IMR-90 (cell line): ENCODE results near the gene AKAP1.

Experiments used
- CEBPB ChIP-seq: IDR thresholded peaks from 2 replicates; pipeline ENCODE4 v1.6.1; 2012; ENCODE audit warnings: low read depth, low read length, improper control_type of control experiment
- CHD1 ChIP-seq: IDR thresholded peaks from 2 replicates; pipeline ENCODE4 v1.6.1; 2012; ENCODE audit warnings: low read depth, low read length, improper control_type of control experiment
- ELK1 ChIP-seq: fragments of 150-350 bp; IDR thresholded peaks from 2 replicates; pipeline ENCODE4 v1.6.1; 2016; ENCODE audit warnings: low read depth, mild to moderate bottlenecking, low read length, moderate library complexity, borderline replicate concordance
- MXI1 ChIP-seq: IDR thresholded peaks from 2 replicates; pipeline ENCODE4 v1.6.1; 2012; ENCODE audit warnings: low read depth, mild to moderate bottlenecking, low read length, moderate library complexity, borderline replicate concordance
- POLR2A ChIP-seq: IDR thresholded peaks from 2 replicates; pipeline ENCODE4 v1.6.1; 2012; ENCODE audit warnings: mild to moderate bottlenecking, low read depth, low read length
- RFX5 ChIP-seq: IDR thresholded peaks from 2 replicates; pipeline ENCODE4 v1.8.0; 2012; ENCODE audit warnings: low read depth, mild to moderate bottlenecking, low read length, moderate library complexity
- SMC3 ChIP-seq: fragments of 150-350 bp; IDR thresholded peaks from 2 replicates; pipeline ENCODE4 v1.6.1; 2016; ENCODE audit warnings: low read depth, mild to moderate bottlenecking, antibody characterized with exemption, low read length, moderate library complexity
- TF ChIP-seq, protein P1 (sequence below): conservative IDR thresholded peaks from 2 replicates; pipeline ENCODE4 v1.5.1; 2012; ENCODE audit warnings: mild to moderate bottlenecking, low read depth, low read length, improper control_type of control experiment

GRCh38 chr17:57048096-57048495, 37.0 kb upstream of the AKAP1 start:
- TF ChIP-seq POLR2A, result no peak
- TF ChIP-seq, protein P1, sequence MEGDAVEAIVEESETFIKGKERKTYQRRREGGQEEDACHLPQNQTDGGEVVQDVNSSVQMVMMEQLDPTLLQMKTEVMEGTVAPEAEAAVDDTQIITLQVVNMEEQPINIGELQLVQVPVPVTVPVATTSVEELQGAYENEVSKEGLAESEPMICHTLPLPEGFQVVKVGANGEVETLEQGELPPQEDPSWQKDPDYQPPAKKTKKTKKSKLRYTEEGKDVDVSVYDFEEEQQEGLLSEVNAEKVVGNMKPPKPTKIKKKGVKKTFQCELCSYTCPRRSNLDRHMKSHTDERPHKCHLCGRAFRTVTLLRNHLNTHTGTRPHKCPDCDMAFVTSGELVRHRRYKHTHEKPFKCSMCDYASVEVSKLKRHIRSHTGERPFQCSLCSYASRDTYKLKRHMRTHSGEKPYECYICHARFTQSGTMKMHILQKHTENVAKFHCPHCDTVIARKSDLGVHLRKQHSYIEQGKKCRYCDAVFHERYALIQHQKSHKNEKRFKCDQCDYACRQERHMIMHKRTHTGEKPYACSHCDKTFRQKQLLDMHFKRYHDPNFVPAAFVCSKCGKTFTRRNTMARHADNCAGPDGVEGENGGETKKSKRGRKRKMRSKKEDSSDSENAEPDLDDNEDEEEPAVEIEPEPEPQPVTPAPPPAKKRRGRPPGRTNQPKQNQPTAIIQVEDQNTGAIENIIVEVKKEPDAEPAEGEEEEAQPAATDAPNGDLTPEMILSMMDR, result no peak
- no peak for TF ChIP-seq RFX5
- TF ChIP-seq ELK1, result no peak
- TF ChIP-seq CHD1, result no peak
- no peak for TF ChIP-seq SMC3
- TF ChIP-seq MXI1, result no peak
- no peak for TF ChIP-seq CEBPB
